KG1 (cell line): Measurements from ENCODE around the gene GYG2.
"Not testable (repeated sequence)": the region's sequence is repeated elsewhere in the genome, so short reads cannot be mapped to it uniquely, and the experiment has no call there.

Source experiments
- DNase-seq: peaks from one replicate; lab custom pipeline; 2025; lab: John Stamatoyannopoulos, UW

The GYG2 gene

GRCh38 chrX:2871831-2872230 is 43.1 kb downstream of the GYG2 start:
- no peak for DNase-seq

- no peak for DNase-seq
These were observed 44.0 kb downstream of the GYG2 start for GRCh38 chrX:2872671-2873277.

DNA sequence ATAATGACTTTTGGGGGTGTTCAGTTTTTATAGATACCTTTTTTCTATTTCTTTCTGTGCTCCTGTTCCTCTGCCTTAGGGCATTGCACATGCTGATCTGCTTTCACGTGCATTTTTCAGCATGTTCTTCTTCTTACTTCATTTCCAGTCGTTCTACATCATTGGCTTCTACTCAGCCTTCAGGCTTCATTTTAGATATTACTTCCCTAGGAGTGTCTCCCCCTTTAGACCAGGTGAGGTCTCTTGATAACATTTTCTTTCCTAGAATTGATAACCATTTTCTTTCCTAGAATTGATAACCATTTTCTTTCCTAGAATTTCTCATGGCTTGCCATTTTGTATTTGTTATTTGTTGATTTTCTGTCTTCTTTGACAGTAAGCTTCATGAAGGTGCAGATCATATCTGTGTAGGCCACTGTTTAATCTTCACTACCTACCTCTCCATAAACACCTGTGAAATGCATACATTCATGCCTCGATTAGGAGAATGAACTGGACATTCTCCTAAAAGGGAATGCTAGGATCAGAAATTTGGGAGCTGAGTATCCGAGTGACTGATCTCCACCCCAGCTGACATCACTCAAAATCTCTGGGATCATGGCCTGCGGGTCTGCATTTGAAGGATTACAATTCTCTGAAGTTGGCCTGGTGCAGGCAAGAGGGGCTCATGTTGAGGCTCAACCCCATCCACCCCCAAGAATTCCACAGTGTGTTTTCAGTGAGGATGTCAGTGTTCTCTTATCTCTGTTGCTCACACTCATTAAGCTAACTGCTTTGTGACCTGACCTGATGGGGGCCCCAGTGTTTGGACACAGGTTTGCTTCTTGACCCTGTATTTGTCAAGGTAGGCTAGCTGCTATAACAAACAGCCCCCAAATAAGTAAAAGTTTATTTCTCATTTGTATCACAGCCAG is 45.7 kb downstream of the GYG2 start:
- DNase-seq, result no peak

GRCh38 chrX:2875136-2875481 is 46.4 kb downstream of the GYG2 start:
- no peak for DNase-seq

DNA sequence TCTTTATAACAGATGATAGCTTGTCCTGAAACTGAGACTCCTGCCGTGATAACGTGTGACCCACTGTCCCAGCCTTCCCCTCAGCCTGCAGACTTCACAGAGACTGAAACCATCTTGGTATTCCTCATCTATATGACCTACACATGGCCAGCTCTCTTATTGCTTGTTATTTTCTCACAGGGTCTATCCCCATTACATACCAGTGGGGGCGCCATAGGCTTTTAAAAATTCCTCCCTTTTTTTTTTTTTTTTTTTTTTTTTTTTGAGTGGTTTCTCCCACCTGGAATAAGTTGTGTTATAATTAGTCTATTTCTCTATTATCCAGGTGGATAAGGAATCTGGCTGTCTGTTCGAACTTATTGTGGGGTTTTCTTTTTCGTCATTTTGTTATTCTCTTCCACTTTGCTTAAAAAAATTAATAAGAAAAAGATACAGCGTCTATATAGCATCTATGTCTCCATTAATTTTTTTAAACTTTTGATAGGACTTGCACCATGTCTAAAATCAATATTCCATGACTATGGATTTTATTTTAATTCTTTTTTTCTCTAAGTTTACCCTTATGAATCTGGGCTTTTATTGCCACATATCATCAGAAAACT is 47.2 kb downstream of the GYG2 start:
- DNase-seq, result no peak

DNA sequence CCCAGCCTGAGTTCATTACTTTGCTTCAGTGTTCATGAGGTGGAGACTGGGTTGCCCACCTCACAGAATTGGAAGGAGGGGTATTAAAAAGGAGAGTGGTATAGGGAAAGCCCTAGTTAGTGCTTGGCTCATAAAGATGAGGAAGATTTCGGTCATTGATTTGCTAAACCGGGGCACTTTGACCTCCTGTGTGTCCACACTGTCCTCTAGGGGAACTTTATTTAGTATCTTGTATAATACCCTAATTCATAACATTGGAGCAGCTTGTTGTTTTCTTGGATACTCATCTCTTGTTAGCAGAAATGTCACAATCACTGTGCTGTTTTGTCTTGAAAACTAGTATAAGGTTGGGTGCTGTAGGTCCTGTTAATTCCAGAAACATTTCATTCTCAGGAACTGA is 49.8 kb downstream of the GYG2 start:
- DNase-seq, result no peak

DNA sequence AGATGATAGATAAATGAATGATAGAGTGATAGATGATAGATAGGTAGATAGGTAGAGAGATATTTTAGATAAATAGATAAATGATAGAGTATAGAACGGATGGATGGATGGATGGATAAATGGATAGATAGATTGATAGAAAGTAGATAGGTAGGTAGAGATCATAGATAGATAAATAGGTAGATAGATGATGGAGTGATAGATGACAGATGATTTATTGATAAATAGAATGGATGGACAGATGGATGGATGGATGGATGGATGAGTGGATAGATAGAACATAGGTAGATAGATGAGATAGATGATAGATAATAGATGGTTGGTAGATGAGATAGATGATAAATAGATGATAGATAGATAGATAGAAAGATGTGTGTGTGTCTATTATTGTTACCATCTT is 50.9 kb downstream of the GYG2 start:
- no peak for DNase-seq

- DNase-seq, result no peak
These were observed 55.0 kb downstream of the GYG2 start for GRCh38 chrX:2883770-2884169.

DNA sequence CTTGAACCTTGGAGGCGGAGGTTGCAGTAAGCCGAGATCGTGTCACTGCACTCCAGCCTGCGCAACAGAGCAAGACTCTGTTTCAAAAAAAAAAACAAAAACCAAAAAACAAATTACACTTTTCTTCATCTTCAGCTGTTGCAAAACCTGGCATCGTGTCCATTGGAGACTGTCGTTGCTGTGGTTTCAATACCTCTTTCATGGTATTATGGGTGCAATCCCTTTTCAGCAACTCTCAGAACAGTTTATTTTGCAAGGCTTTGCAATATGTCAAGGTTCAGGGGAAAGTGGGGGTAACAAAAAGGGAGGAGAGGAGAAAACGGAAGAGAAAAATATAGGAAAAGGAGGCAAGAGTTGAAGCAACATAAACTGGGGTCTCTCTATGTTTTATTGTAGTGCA is 59.6 kb downstream of the GYG2 start:
- no peak for DNase-seq

GRCh38 chrX:2889045-2889605 is 60.4 kb downstream of the GYG2 start:
- DNase-seq, result no peak

DNA sequence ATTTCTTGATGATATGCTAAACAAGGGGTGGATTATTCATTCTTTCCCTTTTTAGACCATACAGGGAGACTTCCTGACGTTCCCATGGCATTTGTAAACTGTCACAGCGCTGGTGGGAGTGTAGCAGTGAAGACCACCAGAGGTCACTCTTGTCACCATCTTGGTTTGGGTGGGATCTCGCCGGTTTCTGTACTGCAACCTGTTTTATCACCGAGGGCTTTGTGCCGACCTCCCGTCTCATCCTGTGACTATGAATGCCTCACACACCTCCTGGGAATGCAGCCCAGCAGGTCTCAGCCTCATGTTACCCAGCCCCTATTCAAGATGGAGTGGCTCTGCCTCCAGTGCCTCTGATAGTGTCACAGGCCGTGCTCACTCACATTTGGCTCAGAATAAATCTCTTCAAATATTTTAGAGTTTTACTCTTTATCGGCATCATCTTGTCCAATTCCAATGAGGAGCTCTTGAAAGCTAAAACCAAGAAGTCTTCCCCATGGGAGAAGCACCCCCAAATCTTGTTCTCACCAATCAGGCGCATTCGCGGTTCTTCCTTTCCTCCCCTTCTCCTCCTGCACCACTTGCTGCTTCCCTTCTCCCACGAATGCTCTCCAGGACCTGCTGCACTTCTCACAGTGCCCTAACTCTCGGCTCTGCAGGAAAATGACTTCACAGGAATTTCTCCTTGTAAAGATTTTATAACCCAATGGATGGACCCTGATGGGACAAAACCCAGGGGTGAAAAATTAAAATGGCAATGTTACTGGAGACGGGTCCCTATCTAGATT is 61.2 kb downstream of the GYG2 start:
- DNase-seq, result not testable (repeated sequence)

DNA sequence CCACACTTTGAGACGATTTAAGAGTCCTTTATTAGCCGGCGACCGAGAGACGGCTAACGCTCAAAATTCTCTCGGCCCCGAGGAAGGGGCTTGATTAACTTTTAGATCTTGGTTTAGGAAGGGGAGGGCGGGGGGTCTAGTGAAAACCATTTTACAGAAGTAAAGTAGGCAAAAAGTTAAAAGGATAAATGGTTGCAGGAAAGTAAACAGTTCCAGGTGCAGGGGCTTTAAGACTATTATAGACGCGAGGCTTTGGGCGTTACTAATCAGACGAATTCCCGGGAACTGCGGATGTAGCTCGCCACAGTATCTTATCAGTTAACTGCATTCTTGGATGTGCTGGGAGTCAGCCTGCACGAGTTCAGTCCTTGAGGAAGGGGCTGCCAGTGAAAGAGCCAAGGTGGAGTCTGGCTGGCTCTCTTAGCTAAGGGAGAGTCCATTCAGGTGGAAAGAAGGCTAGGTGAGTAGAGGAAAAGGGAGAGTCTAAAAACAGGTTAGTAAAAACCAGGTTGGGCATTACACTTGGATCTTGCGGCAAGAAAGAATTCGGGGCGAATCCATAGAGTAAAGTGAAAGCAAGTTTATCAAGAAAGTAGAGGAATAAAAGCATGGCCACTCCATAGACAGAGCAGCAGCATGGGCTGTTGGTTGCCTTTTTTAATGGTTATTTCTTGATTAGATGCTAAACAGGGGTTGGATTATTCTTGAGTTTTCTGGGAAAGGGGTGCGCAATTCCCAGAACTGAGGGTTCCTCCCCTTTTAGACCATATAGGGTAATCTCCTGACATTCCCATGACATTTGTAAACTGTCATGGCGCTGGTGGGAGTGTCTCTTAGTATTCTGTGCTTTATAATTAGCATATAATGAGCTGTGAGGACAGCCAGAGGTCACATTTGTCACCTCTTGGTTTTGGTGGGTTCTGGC is 62.1 kb downstream of the GYG2 start:
- not testable (repeated sequence) for DNase-seq

- DNase-seq, result no peak
These were observed 64.1 kb downstream of the GYG2 start for GRCh38 chrX:2892816-2893215.

DNA sequence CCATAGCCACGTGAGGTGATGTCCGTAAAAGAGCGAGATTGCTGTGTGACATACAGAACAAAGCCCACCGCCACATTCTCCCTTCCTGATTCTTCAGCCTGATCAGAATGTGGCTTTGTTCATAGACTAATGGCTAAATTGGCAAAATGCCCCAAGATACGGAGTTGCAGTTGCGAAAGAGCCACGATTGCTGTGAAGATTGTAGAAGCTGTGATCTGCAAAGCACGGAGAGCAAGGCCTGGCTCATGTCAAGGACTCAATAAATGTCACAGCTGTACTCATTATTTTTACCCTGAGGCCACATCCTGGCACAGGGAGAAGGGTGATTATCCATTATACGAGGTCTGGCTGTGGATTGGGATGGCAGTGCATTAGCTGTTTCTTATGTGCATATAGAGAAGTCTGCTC is 66.2 kb downstream of the GYG2 start:
- DNase-seq, result no peak

DNA sequence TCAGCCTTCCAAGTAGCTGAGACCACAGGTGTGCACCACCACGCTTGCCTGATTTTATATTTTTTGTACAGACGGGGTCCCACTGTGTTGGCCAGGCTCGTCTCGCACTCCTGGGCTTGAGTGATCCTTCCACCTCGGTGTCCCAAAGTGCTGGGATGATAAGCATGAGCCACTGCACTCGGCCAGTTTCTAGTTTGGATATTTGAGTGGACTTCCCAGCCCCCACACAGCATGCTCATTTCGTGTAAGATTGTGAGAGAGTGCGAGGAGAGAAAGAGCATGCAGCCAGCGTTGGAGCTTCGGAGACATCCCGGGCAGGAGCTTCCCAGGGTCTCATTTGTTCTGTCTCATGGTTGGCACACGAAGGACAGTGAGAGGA is 68.6 kb downstream of the GYG2 start:
- no peak for DNase-seq

GRCh38 chrX:2897690-2898623 is 69.2 kb downstream of the GYG2 start:
- DNase-seq, result not testable (repeated sequence)

DNA sequence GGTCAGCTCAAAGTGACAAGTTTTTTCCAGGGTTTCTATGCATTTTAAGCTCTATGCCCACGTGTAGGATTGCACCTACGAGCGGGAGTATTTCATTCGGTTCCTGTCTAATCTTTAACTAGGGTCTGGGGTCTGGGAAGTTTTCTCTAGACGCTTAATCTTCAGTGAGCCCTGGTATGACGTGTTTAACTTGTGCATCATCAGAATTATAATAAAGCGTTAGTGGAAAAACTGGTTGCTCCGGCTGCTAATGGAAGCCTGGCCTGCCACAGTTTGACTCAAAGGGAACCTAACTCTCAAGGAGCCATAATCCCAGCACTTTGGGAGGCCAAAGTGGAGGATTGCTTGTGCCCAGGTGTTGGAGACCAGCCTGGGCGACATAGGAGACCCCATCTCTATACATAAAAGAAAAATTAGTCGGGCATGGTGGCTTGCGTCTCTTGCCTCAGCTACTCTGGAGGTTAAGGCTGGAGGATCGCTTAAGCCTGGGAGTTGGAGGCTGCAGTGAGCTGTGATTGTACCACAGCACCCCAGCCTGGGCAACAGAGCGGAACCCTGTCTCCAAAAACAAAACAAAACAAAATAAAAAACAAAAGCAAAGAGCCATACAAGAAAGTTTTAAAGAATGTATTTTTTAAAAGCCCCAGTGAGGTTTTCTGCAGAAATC is 70.2 kb downstream of the GYG2 start:
- no peak for DNase-seq

DNA sequence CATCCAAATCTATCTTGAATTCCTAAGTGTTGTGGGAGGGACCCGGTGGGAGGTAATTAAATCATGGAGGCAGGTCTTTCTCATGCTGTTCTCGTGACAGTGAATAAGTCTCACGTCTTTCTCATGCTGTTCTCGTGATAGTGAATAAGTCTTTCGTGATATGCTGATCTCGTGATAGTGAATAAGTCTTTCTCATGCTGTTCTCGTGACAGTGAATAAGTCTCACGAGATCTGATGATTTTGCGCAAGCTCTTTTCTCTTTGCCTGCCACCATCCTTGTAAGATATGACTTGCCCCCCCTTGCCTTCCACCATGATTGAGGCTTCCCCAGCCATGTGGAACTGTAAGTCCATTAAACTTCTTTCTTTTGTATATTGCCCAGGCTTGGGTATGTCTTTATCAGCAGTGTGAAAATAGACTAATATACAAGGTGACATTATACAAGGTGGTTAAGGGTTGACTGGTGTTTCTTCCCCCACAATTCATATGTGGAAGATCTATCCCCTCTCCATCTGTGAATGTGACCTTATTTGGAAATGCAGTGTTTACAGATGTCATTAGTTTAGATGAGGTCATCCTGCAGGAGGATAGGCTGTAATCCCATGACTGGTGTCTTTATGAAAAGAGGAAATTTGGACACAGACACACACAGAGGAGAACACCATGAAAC is 72.8 kb downstream of the GYG2 start:
- DNase-seq, result no peak

GRCh38 chrX:2902841-2903240 is 74.1 kb downstream of the GYG2 start:
- no peak for DNase-seq
